ENCODE measurements around the gene ALDH3B1. TPM values are rescaled to one million over a fixed set of nuclear protein-coding genes. Genes with fewer than 3 reads are reported as not detected.
A peak's percentile ranks its signal among the peaks of the same experiment; 100 is the strongest.

Gene ALDH3B1
- total RNA-seq, 1 experiment from 2014 or later: 28.1 TPM

DNA sequence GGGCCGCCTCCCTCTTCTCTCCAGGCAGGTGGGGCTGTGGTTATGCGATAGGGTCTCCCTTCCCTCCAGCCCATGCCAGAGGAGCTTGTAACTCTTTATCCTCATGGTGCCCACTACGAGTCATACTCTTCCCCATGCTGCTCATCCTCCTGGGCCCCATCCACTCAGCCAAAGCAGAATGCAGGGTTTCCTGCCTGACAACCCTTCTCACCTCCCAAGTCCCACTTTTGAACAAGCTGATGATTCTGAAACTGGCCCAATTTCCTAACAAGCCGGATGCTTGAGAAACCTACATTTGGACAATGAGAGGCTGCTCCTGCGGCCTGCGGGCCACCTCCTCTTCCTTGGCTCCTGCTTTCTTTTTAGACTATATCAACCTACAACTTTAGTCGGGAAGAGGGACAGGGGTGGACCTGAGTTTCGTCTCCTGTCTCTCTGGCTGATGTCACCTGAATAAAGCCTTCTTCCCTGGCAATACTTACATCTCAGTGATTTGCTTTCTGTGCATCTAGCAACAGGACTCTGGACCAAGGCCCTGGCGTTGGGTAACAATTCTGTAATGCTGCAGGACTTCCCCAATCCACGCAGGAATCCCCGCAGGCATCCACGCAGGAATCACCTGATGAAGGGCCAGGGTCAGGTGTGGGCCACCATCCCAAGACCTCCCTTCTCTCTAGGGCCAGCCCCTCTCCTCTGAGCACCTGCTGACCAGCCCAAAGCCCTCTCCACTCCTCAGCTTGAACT lies 18.8 kb downstream of the ALDH3B1 start:
- BruUV-seq (replicated peaks): no TSS peak
- TF ChIP-seq EZH2phosphoT487 (IDR thresholded peaks at IDR 0.05; ENCODE audit: borderline replicate concordance, low read length): no peak
- TF ChIP-seq EZH2 (IDR thresholded peaks at IDR 0.05; ENCODE audit: low read length, unreplicated experiment): no peak
- TF ChIP-seq, protein P1, sequence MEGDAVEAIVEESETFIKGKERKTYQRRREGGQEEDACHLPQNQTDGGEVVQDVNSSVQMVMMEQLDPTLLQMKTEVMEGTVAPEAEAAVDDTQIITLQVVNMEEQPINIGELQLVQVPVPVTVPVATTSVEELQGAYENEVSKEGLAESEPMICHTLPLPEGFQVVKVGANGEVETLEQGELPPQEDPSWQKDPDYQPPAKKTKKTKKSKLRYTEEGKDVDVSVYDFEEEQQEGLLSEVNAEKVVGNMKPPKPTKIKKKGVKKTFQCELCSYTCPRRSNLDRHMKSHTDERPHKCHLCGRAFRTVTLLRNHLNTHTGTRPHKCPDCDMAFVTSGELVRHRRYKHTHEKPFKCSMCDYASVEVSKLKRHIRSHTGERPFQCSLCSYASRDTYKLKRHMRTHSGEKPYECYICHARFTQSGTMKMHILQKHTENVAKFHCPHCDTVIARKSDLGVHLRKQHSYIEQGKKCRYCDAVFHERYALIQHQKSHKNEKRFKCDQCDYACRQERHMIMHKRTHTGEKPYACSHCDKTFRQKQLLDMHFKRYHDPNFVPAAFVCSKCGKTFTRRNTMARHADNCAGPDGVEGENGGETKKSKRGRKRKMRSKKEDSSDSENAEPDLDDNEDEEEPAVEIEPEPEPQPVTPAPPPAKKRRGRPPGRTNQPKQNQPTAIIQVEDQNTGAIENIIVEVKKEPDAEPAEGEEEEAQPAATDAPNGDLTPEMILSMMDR (conservative IDR thresholded peaks at IDR 0.05; ENCODE audit: low read depth, low read length): no peak
- ATAC-seq: peak; percentile 1; the same call in 1 of the 2 replicates
- peak overlapping the region; percentile 95 for H3K27ac ChIP-seq (ENCODE audit: low read length)
- H3K9me2 ChIP-seq (replicated peaks; ENCODE audit: low read length): no peaks in the 10 kb centered on the region
- peak overlapping the region; percentile 96 for H3K9ac ChIP-seq (ENCODE audit: low read length)
- H3F3A ChIP-seq (ENCODE audit: low read length, unreplicated experiment): peaks cover 8% of the 10 kb centered on the region
- peaks cover 46% of the 10 kb centered on the region for H3K79me2 ChIP-seq (ENCODE audit: low read length)
- no peaks in the 10 kb centered on the region for H3K9me3 ChIP-seq (ENCODE audit: low read length)
- peaks cover 13% of the 10 kb centered on the region; the same call in 1 of the 2 replicates for H3K36me3 ChIP-seq (ENCODE audit: low read depth, low read length)
- peak overlapping the region; percentile 91 for H3K4me3 ChIP-seq (ENCODE audit: low read length)
- peaks cover 44% of the 10 kb centered on the region for H3K4me1 ChIP-seq (ENCODE audit: insufficient read depth, low read length)
- no peaks in the 10 kb centered on the region for H4K20me1 ChIP-seq (ENCODE audit: low read length)
- intact Hi-C loops (cut with micrococcal nuclease): no loop called here
- H2AFZ ChIP-seq (ENCODE audit: low read length): no peak overlapping the region
- H3K4me2 ChIP-seq (ENCODE audit: low read length): peak overlapping the region; percentile 96
- POLR2A ChIA-PET (ENCODE audit: unreplicated experiment): interaction anchor here (0.6 kb wide), 1 partner anchor 229 kb away, joined by 10 read pairs; no protein-coding TSS in a partner anchor
- CTCF ChIA-PET: no interaction called here
- H3K27me3 ChIP-seq (ENCODE audit: low read length): no peaks in the 10 kb centered on the region
- peak; percentile 73 for DNase-seq

- H3K27me3 ChIP-seq (ENCODE audit: low read length): no peaks in the 10 kb centered on the region
- H4K20me1 ChIP-seq (ENCODE audit: low read length): no peaks in the 10 kb centered on the region
- TF ChIP-seq EZH2phosphoT487 (IDR thresholded peaks at IDR 0.05; ENCODE audit: borderline replicate concordance, low read length): no peak
- no peak for TF ChIP-seq EZH2 (IDR thresholded peaks at IDR 0.05; ENCODE audit: low read length, unreplicated experiment)
- TF ChIP-seq, protein P1 (conservative IDR thresholded peaks at IDR 0.05; ENCODE audit: low read depth, low read length): no peak
- no peaks in the 10 kb centered on the region for H3K9me3 ChIP-seq (ENCODE audit: low read length)
- peak within 1 kb of the TSS; percentile 91 for H3K4me3 ChIP-seq (ENCODE audit: low read length)
- peaks cover 44% of the 10 kb centered on the region for H3K4me1 ChIP-seq (ENCODE audit: insufficient read depth, low read length)
- H3K79me2 ChIP-seq (ENCODE audit: low read length): peaks cover 51% of the 10 kb centered on the region
- peak within 1 kb of the TSS; percentile 96 for H3K9ac ChIP-seq (ENCODE audit: low read length)
- peak within 1 kb of the TSS; percentile 95 for H3K27ac ChIP-seq (ENCODE audit: low read length)
- intact Hi-C loops (cut with micrococcal nuclease): no loop called here
- H2AFZ ChIP-seq (ENCODE audit: low read length): peak within 1 kb of the TSS; percentile 79
- ATAC-seq (peak; percentile 86), DNase-seq (peak; percentile 100)
- CTCF ChIA-PET: no interaction called here
- no peaks in the 10 kb centered on the region for H3K9me2 ChIP-seq (replicated peaks; ENCODE audit: low read length)
- H3F3A ChIP-seq (ENCODE audit: low read length, unreplicated experiment): peaks cover 8% of the 10 kb centered on the region
- peak within 1 kb of the TSS; percentile 96 for H3K4me2 ChIP-seq (ENCODE audit: low read length)
- H3K36me3 ChIP-seq (ENCODE audit: low read depth, low read length): peaks cover 8% of the 10 kb centered on the region
- no TSS peak for BruUV-seq (replicated peaks)
- POLR2A ChIA-PET (ENCODE audit: unreplicated experiment): interaction anchor here (0.5 kb wide), 1 partner anchor 225 kb away, joined by 3 read pairs; no protein-coding TSS in a partner anchor
Measured at GRCh38 chr11:68030318-68031143, 20.4 kb downstream of the ALDH3B1 start, which contains the start of gene NDUFS8. NDUFS8 (plus strand) TSS chr11:68030681; CDS start chr11:68032152, 1,471 bp downstream.

Measured in PC-3 (cell line).